Measurements from ENCODE around the gene ZNF771.
"Not testable (repeated sequence)": the region's sequence is repeated elsewhere in the genome, so short reads cannot be mapped to it uniquely, and the experiment has no call there.

Gene ZNF771

GRCh38 chr16:30447512-30448226 lies 40.3 kb downstream of the ZNF771 start:
- TF ChIP-seq, protein P1, sequence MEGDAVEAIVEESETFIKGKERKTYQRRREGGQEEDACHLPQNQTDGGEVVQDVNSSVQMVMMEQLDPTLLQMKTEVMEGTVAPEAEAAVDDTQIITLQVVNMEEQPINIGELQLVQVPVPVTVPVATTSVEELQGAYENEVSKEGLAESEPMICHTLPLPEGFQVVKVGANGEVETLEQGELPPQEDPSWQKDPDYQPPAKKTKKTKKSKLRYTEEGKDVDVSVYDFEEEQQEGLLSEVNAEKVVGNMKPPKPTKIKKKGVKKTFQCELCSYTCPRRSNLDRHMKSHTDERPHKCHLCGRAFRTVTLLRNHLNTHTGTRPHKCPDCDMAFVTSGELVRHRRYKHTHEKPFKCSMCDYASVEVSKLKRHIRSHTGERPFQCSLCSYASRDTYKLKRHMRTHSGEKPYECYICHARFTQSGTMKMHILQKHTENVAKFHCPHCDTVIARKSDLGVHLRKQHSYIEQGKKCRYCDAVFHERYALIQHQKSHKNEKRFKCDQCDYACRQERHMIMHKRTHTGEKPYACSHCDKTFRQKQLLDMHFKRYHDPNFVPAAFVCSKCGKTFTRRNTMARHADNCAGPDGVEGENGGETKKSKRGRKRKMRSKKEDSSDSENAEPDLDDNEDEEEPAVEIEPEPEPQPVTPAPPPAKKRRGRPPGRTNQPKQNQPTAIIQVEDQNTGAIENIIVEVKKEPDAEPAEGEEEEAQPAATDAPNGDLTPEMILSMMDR (IDR thresholded peaks at IDR 0.05) = no peak
- TF ChIP-seq ZFX (IDR thresholded peaks at IDR 0.05; ENCODE audit: borderline replicate concordance) = no peak
- peak overlapping the region; percentile 37 for H3K27ac ChIP-seq

GRCh38 chr16:30449116-30449435 lies 41.7 kb downstream of the ZNF771 start:
- TF ChIP-seq ZFX (IDR thresholded peaks at IDR 0.05; ENCODE audit: borderline replicate concordance) = no peak
- TF ChIP-seq, protein P1 (IDR thresholded peaks at IDR 0.05) = no peak
- no peak overlapping the region for H3K27ac ChIP-seq

DNA sequence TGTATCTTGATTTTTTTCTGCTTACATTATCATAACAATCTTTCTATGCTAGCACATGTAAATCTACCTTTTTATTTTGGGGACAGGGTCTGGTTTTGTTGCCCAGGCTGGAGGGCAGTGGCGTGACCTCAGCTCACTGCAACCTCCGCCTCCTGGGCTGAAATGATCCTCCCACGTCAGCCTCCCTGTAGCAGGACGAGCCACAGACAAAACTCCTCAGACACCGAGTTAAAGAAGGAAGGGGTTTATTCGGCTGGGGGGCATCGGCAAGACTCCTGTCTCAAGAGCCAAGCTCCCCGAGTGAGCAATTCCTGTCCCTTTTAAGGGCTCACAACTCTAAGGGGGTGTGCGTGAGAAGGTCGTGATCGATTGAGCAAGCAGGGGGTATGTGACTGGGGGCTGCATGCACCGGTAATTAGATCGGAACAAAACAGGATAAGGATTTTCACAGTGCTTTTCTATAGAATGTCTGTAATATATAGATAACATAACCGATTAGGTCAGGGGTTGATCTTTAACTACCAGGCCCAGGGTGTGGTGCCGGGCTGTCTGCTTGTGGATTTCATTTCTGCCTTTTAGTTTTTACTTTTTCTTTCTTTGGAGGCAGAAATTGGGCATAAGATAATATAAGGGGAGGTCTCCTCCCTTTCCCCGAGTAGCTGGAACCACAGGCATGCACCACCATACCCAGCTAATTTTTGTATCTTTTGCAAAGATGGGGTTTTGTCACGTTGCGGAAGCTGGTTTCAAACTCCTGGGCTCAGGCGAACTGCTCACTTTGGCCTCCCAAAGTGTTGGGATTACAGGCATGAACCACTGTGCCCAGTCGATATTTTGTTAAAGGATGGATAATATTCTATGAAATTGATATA lies 45.5 kb downstream of the ZNF771 start:
- not testable (repeated sequence) for H3K27ac ChIP-seq

DNA sequence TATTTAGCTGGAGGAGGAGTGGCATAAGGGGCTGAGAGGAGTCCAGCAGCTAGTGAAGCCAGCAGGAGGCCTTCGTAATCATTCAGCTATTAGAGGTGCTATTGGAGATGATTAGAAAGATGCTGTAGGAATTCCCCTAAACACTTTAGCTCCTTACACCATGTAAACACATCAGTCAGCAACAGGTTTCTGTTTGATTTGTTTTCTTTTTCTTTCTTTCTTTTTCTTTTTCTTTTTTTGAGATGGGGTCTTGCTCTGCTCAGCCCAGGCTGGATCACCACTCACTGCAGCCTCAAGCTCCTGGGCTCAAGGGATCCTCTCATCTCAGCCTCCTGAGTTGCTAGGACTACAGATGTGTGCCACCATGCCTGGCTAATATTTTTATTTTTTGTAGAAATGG lies 48.9 kb downstream of the ZNF771 start:
- TF ChIP-seq ZFX (IDR thresholded peaks at IDR 0.05; ENCODE audit: borderline replicate concordance) = no peak
- TF ChIP-seq, protein P1 (IDR thresholded peaks at IDR 0.05) = no peak
- no peak overlapping the region for H3K27ac ChIP-seq

- no peak for TF ChIP-seq ZFX (IDR thresholded peaks at IDR 0.05; ENCODE audit: borderline replicate concordance)
- TF ChIP-seq, protein P1 (IDR thresholded peaks at IDR 0.05) = no peak
- H3K27ac ChIP-seq = no peak overlapping the region
Observed at GRCh38 chr16:30457256-30457655, 49.9 kb downstream of the ZNF771 start.

- no peak overlapping the region for H3K27ac ChIP-seq
Observed at GRCh38 chr16:30457743-30458560, 50.5 kb downstream of the ZNF771 start.

More at GRCh38 chr16:30457743-30458560, 50.5 kb downstream of the ZNF771 start:
- TF ChIP-seq, protein P1 (IDR thresholded peaks at IDR 0.05) = no peak
- TF ChIP-seq ZFX (IDR thresholded peaks at IDR 0.05; ENCODE audit: borderline replicate concordance) = no peak
